HG03064 (cell line): ENCODE results near the gene RALGPS1.

ENCODE experiments used
- ATAC-seq: cut with Tn5 transposase; IDR thresholded peaks from one replicate; pipeline ENCODE4 v1.9.1; 2021; ENCODE audit warnings: low read depth; ENCODE audit not compliant: unreplicated experiment

RALGPS1 gene

GRCh38 chr9:127224883-127225739 lies 310.5 kb downstream of the RALGPS1 start:
- ATAC-seq, result peak; percentile 58

GRCh38 chr9:127225801-127226625 lies 311.4 kb downstream of the RALGPS1 start:
- ATAC-seq, result no peak

GRCh38 chr9:127229691-127230417 lies 315.3 kb downstream of the RALGPS1 start:
- no peak for ATAC-seq

GRCh38 chr9:127231666-127232065 lies 317.1 kb downstream of the RALGPS1 start:
- no peak for ATAC-seq

GRCh38 chr9:127232833-127233549 lies 318.4 kb downstream of the RALGPS1 start:
- ATAC-seq, result no peak

- ATAC-seq, result no peak
These were observed 319.0 kb downstream of the RALGPS1 start for GRCh38 chr9:127233550-127233949.

- ATAC-seq, result no peak
These were observed 319.4 kb downstream of the RALGPS1 start for GRCh38 chr9:127233989-127234388.

- ATAC-seq, result no peak
These were observed 323.2 kb downstream of the RALGPS1 start for GRCh38 chr9:127237801-127238200.

GRCh38 chr9:127241354-127241753 lies 326.8 kb downstream of the RALGPS1 start:
- no peak for ATAC-seq

- peak; percentile 98 for ATAC-seq
These were observed 330.3 kb downstream of the RALGPS1 start for GRCh38 chr9:127244609-127245601.

GRCh38 chr9:127245637-127246164 lies 331.1 kb downstream of the RALGPS1 start:
- ATAC-seq, result no peak

GRCh38 chr9:127248241-127248640 lies 333.7 kb downstream of the RALGPS1 start:
- ATAC-seq, result no peak

- ATAC-seq, result no peak
These were observed 335.3 kb downstream of the RALGPS1 start for GRCh38 chr9:127249877-127250276.

GRCh38 chr9:127250896-127251391 lies 336.4 kb downstream of the RALGPS1 start:
- ATAC-seq, result no peak

GRCh38 chr9:127252410-127253318 lies 338.1 kb downstream of the RALGPS1 start:
- ATAC-seq, result no peak

GRCh38 chr9:127253446-127253845 lies 338.9 kb downstream of the RALGPS1 start:
- ATAC-seq, result no peak

GRCh38 chr9:127255692-127256091 lies 341.1 kb downstream of the RALGPS1 start:
- no peak for ATAC-seq

GRCh38 chr9:127256324-127256723 lies 341.7 kb downstream of the RALGPS1 start:
- no peak for ATAC-seq
